ENCODE results near the gene LBH. TPM values are rescaled to one million over a fixed set of nuclear protein-coding genes. Genes with fewer than 3 reads are reported as not detected.

LBH gene
- total RNA-seq, 1 experiment from 2014 or later, result 7.1 TPM

DNA sequence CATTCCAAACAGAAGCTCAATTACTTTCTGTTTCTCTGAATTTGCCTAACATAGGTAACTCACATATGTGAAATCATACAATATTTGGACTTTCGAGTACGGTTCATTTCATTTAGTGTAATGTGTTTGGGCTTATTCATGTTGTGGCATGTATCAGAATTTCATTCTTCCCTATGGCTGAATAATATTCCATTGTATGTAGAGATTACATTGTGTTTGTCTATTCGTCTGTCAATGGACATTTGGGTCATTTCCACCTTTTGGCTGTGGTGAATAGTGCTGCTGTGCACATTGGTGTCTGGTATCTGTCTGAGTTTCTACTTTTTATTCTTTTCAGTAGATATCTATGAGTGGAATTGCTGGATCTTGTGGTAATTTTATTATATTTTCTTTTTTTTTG lies 43.9 kb downstream of the LBH start:
- H3K27ac ChIP-seq (ENCODE audit: low read length), result no peak overlapping the region
- no peaks in the 10 kb centered on the region for H3K9me2 ChIP-seq (replicated peaks; ENCODE audit: insufficient read depth, low read length)
- DNase-seq, result no peak
- no peaks in the 10 kb centered on the region for H3K27me3 ChIP-seq (ENCODE audit: low read length)
- H3K9me3 ChIP-seq (ENCODE audit: low read length), result no peaks in the 10 kb centered on the region
- H3K36me3 ChIP-seq (ENCODE audit: insufficient read depth, low read length), result no peaks in the 10 kb centered on the region
- peaks cover 5% of the 10 kb centered on the region; the same call in 1 of the 2 replicates for H3K4me1 ChIP-seq (ENCODE audit: low read length)
- no peak overlapping the region for H3K9ac ChIP-seq (ENCODE audit: low read length)
- no peaks in the 10 kb centered on the region for H4K20me1 ChIP-seq (ENCODE audit: insufficient read depth, low read depth, low read length)
- H2AFZ ChIP-seq (ENCODE audit: low read length), result no peak overlapping the region
- H3K79me2 ChIP-seq (ENCODE audit: low read length), result no peaks in the 10 kb centered on the region
- no peak overlapping the region for H3K4me3 ChIP-seq (ENCODE audit: low read length)
- no peak overlapping the region for H3K4me2 ChIP-seq (ENCODE audit: low read depth, low read length, poor library complexity, severe bottlenecking)

DNA sequence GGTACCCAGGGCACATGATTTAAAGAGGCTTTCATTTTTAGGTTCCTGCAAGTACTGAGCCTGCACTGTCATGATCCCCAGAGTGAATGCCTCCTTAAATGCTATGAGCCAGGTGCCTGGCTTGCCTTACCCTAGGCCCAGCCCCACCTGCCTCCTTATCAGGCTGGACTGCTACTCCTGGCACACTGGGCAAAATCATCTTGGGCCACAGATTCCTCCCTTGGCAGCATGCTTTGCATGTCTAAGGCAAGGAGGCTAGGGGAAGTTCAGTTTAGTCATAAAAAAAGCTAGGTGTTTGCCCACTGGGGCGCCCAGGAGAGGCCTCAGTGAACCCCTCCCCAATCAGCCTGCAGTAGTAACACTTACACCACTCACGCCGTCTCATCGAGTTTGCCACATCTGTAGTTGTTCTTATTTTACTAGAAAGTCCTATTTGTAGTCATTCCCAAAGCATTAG lies 45.1 kb downstream of the LBH start:
- Histone ChIP-seq H3K4me3 (ENCODE audit: low read length) (no peak overlapping the region), H3K27ac (ENCODE audit: low read length) (no peak overlapping the region), H3K36me3 (ENCODE audit: insufficient read depth, low read length) (no peaks in the 10 kb centered on the region), H3K9me3 (ENCODE audit: low read length) (no peaks in the 10 kb centered on the region), H4K20me1 (ENCODE audit: insufficient read depth, low read depth, low read length) (no peaks in the 10 kb centered on the region), H3K9me2 (replicated peaks; ENCODE audit: insufficient read depth, low read length) (no peaks in the 10 kb centered on the region), H2AFZ (ENCODE audit: low read length) (no peak overlapping the region), H3K4me2 (ENCODE audit: low read depth, low read length, poor library complexity, severe bottlenecking) (no peak overlapping the region), H3K79me2 (ENCODE audit: low read length) (no peaks in the 10 kb centered on the region), H3K4me1 (ENCODE audit: low read length) (peaks cover 5% of the 10 kb centered on the region; the same call in 1 of the 2 replicates), H3K27me3 (ENCODE audit: low read length) (no peaks in the 10 kb centered on the region), H3K9ac (ENCODE audit: low read length) (no peak overlapping the region)
- no peak for DNase-seq

DNA sequence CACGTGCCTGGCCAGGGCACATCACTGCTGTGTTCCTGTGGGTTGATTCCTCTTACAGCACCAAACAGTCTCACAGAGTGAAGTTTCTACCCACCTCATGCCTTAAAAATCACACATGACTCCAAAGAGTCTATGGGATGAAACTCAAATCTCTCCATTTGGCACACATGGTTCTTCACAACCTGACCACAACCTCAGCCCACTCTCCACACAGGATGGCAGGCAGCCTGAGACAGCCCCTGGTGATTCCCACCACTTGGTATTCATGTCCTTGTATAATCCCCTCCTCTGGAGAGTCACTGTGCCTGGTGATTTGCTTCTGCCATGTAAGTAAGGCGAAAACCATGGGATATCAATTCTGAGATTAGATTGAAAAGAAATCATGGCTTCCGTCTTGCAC lies 46.2 kb downstream of the LBH start:
- Histone ChIP-seq H3K36me3 (ENCODE audit: insufficient read depth, low read length) (no peaks in the 10 kb centered on the region), H3K79me2 (ENCODE audit: low read length) (no peaks in the 10 kb centered on the region), H3K9ac (ENCODE audit: low read length) (no peak overlapping the region), H3K4me3 (ENCODE audit: low read length) (no peak overlapping the region), H3K27me3 (ENCODE audit: low read length) (no peaks in the 10 kb centered on the region), H3K9me3 (ENCODE audit: low read length) (no peaks in the 10 kb centered on the region), H3K9me2 (replicated peaks; ENCODE audit: insufficient read depth, low read length) (no peaks in the 10 kb centered on the region), H3K4me2 (ENCODE audit: low read depth, low read length, poor library complexity, severe bottlenecking) (no peak overlapping the region), H3K27ac (ENCODE audit: low read length) (no peak overlapping the region), H4K20me1 (ENCODE audit: insufficient read depth, low read depth, low read length) (no peaks in the 10 kb centered on the region), H3K4me1 (ENCODE audit: low read length) (peaks cover 15% of the 10 kb centered on the region), H2AFZ (ENCODE audit: low read length) (no peak overlapping the region)
- no peak for DNase-seq

DNA sequence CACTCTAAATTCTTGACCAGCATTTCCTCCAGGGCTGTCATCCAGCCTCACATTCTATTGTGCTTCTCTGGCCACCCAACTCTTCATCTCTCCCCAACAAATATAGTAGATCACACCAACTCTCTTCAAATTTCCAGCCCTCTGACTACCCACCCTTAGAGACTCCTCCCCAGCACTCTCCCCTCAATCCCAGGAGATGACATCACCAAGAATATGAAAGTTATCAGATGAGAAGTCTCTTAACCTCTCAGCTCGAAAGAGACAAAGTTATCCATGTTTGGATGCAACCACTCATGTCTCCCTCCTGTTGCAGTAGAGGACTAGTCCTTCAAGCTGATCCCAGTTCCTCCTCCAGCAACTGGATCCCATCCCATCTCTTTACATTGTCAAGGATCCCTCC lies 47.1 kb downstream of the LBH start:
- H3K4me2 ChIP-seq (ENCODE audit: low read depth, low read length, poor library complexity, severe bottlenecking), result no peak overlapping the region
- no peak overlapping the region for H3K27ac ChIP-seq (ENCODE audit: low read length)

DNA sequence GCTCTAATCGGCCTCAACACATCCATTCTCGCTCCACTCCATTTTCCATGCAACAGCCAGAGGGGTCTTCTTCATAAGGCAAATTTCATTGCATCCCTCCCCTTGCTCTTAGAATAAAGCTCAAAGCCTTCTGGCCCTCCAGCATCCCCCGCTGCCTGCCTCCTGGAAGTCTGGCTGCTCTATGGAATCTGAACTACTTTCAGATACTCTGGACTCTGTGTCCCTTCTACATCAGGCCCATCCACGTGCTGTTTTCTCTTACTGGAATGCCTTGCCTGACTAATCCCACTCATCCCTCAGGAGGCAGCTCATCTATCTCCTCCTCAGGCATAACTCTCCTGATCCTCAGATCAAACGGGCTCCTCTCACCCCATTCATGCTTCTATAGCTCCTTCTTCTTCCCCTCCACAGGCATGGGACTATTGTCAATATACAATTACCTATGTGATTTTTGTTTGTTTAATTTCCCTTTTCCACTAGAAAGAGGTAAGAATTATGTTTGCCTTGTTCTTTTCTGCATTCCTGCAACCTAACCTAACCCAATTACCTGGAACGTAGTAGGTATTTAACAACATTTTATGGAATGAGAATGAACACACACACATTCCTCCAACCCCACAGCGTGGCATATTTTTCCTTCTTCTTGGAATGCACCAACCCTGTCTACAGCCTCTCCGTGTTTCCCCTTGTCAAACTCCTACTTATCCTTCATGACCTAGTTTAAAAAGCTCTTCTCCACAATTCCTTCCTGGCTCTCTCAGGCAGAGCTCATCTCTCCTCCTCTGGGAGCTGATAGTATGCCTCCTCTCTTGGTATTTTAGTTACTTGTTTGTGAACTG lies 49.5 kb downstream of the LBH start:
- H3K9ac ChIP-seq (ENCODE audit: low read length), result no peak overlapping the region
- no peaks in the 10 kb centered on the region for H3K36me3 ChIP-seq (ENCODE audit: insufficient read depth, low read length)
- DNase-seq, result no peak
- H3K4me3 ChIP-seq (ENCODE audit: low read length), result no peak overlapping the region
- H3K27ac ChIP-seq (ENCODE audit: low read length), result no peak overlapping the region
- no peaks in the 10 kb centered on the region for H3K9me3 ChIP-seq (ENCODE audit: low read length)
- H3K9me2 ChIP-seq (replicated peaks; ENCODE audit: insufficient read depth, low read length), result no peaks in the 10 kb centered on the region
- no peaks in the 10 kb centered on the region for H4K20me1 ChIP-seq (ENCODE audit: insufficient read depth, low read depth, low read length)
- H3K27me3 ChIP-seq (ENCODE audit: low read length), result no peaks in the 10 kb centered on the region
- H3K79me2 ChIP-seq (ENCODE audit: low read length), result no peaks in the 10 kb centered on the region
- no peak overlapping the region for H3K4me2 ChIP-seq (ENCODE audit: low read depth, low read length, poor library complexity, severe bottlenecking)
- H3K4me1 ChIP-seq (ENCODE audit: low read length), result peaks cover 18% of the 10 kb centered on the region
- no peak overlapping the region for H2AFZ ChIP-seq (ENCODE audit: low read length)

More for the DNA sequence above, 47.1 kb downstream of the LBH start:
- Histone ChIP-seq H3K36me3 (ENCODE audit: insufficient read depth, low read length) (no peaks in the 10 kb centered on the region), H3K4me3 (ENCODE audit: low read length) (no peak overlapping the region), H3K9me2 (replicated peaks; ENCODE audit: insufficient read depth, low read length) (no peaks in the 10 kb centered on the region), H3K9ac (ENCODE audit: low read length) (no peak overlapping the region), H2AFZ (ENCODE audit: low read length) (no peak overlapping the region), H3K9me3 (ENCODE audit: low read length) (no peaks in the 10 kb centered on the region), H3K4me1 (ENCODE audit: low read length) (peaks cover 18% of the 10 kb centered on the region), H3K79me2 (ENCODE audit: low read length) (no peaks in the 10 kb centered on the region), H4K20me1 (ENCODE audit: insufficient read depth, low read depth, low read length) (no peaks in the 10 kb centered on the region), H3K27me3 (ENCODE audit: low read length) (no peaks in the 10 kb centered on the region)
- no peak for DNase-seq

DNA sequence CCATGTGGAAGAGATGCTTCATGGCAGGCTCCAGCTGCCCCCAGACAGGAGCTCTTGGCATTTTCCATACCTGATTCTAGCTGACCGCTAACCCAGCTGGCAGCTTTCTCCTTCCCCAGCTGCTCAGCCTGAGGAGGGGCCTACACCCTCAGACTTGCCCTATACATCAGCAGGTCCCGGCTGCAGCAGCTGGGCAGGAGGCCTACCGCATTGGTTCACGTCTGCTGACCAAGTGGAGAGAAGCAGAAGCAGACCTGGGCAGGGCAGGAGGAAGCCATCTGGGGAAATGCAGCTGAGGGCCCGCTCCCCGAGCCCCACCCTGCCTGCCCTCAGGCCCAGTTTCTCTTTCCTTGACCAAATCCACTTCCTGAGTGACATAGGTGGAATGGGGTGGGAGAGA lies 50.7 kb downstream of the LBH start:
- peak; percentile 63 for DNase-seq

DNA sequence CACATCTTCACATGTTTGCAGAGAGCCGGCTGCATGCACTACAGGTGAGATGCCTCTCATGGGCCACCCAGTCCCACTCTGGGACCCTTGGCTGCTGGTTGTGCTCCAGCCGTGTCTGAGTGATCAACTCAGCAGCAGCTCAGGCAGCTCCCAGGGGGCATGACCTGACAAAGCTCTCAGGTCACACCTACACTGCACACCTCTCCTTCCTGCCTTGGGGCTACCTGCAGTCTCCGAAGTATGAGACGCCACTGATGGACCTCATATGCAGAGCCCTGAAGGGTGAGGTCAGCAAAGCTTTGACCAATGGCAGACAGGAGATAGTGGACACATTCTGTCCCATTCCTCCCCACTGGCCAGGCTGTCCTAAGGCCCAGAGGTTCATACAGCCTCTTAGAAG lies 51.4 kb downstream of the LBH start:
- H3K4me1 ChIP-seq (ENCODE audit: low read length), result peaks cover 25% of the 10 kb centered on the region

More for the DNA sequence above, 50.7 kb downstream of the LBH start:
- H3K36me3 ChIP-seq (ENCODE audit: insufficient read depth, low read length), result no peaks in the 10 kb centered on the region
- no peak overlapping the region for H3K4me2 ChIP-seq (ENCODE audit: low read depth, low read length, poor library complexity, severe bottlenecking)
- H3K9me2 ChIP-seq (replicated peaks; ENCODE audit: insufficient read depth, low read length), result no peaks in the 10 kb centered on the region
- no peaks in the 10 kb centered on the region for H4K20me1 ChIP-seq (ENCODE audit: insufficient read depth, low read depth, low read length)
- H3K27me3 ChIP-seq (ENCODE audit: low read length), result no peaks in the 10 kb centered on the region
- no peak overlapping the region for H3K27ac ChIP-seq (ENCODE audit: low read length)
- H3K4me1 ChIP-seq (ENCODE audit: low read length), result peaks cover 19% of the 10 kb centered on the region
- no peak overlapping the region for H3K4me3 ChIP-seq (ENCODE audit: low read length)
- no peaks in the 10 kb centered on the region for H3K9me3 ChIP-seq (ENCODE audit: low read length)
- H3K79me2 ChIP-seq (ENCODE audit: low read length), result no peaks in the 10 kb centered on the region
- H3K9ac ChIP-seq (ENCODE audit: low read length), result no peak overlapping the region
- H2AFZ ChIP-seq (ENCODE audit: low read length), result no peak overlapping the region

DNA sequence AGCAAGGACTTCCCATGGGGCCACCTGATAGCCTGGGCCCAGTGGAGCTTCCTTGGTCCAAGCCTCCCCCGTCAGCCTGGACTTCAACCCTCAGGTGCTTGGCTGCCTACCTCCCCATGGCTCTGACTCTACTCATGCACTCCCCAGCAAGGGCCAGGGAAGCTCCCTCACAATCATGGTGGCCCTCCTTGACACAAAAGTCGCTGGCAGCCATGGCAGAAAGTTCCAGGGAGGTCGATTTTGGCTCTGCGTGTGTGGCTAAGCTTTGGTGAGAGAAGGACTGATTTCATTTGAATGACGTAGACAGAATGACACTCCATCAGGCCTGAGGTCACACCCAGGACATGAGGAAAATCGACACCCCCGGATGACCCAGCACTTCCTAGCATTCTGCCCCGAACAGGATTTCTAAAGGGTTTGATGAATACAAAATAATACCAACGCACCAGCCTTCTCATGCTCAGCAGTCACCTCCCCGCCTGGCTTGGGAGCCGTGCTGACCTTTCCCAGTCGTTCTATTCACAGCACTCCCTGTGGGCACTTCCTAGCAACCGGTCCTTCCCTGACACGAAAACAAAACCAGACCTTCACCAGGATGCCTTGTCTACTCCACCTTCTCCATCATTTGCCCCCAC lies 52.7 kb downstream of the LBH start:
- H2AFZ ChIP-seq (ENCODE audit: low read length), result no peak overlapping the region

More for the DNA sequence above, 51.4 kb downstream of the LBH start:
- Histone ChIP-seq H3K36me3 (ENCODE audit: insufficient read depth, low read length) (no peaks in the 10 kb centered on the region), H3K27ac (ENCODE audit: low read length) (no peak overlapping the region), H3K4me2 (ENCODE audit: low read depth, low read length, poor library complexity, severe bottlenecking) (no peak overlapping the region), H3K27me3 (ENCODE audit: low read length) (no peaks in the 10 kb centered on the region), H3K9me3 (ENCODE audit: low read length) (no peaks in the 10 kb centered on the region), H3K9me2 (replicated peaks; ENCODE audit: insufficient read depth, low read length) (no peaks in the 10 kb centered on the region), H3K79me2 (ENCODE audit: low read length) (no peaks in the 10 kb centered on the region), H3K4me3 (ENCODE audit: low read length) (no peak overlapping the region), H4K20me1 (ENCODE audit: insufficient read depth, low read depth, low read length) (no peaks in the 10 kb centered on the region), H3K9ac (ENCODE audit: low read length) (no peak overlapping the region), H2AFZ (ENCODE audit: low read length) (no peak overlapping the region)
- no peak for DNase-seq

More for the DNA sequence above, 52.7 kb downstream of the LBH start:
- no peaks in the 10 kb centered on the region for H3K9me3 ChIP-seq (ENCODE audit: low read length)
- DNase-seq, result no peak
- H3K9me2 ChIP-seq (replicated peaks; ENCODE audit: insufficient read depth, low read length), result no peaks in the 10 kb centered on the region
- H3K36me3 ChIP-seq (ENCODE audit: insufficient read depth, low read length), result no peaks in the 10 kb centered on the region
- no peaks in the 10 kb centered on the region for H3K79me2 ChIP-seq (ENCODE audit: low read length)
- H3K4me2 ChIP-seq (ENCODE audit: low read depth, low read length, poor library complexity, severe bottlenecking), result no peak overlapping the region
- no peaks in the 10 kb centered on the region for H3K27me3 ChIP-seq (ENCODE audit: low read length)
- no peak overlapping the region for H3K27ac ChIP-seq (ENCODE audit: low read length)
- no peaks in the 10 kb centered on the region for H4K20me1 ChIP-seq (ENCODE audit: insufficient read depth, low read depth, low read length)
- no peak overlapping the region for H3K9ac ChIP-seq (ENCODE audit: low read length)
- H3K4me1 ChIP-seq (ENCODE audit: low read length), result peaks cover 38% of the 10 kb centered on the region
- no peak overlapping the region for H3K4me3 ChIP-seq (ENCODE audit: low read length)

All from Karpas-422 (cell line).